ENCODE results near the gene RPS6KL1. TPM values are rescaled to one million over a fixed set of nuclear protein-coding genes. Genes with fewer than 3 reads are reported as not detected.

RPS6KL1 gene
- total RNA-seq, 1 experiment from 2014 or later = 16.4 TPM

DNA sequence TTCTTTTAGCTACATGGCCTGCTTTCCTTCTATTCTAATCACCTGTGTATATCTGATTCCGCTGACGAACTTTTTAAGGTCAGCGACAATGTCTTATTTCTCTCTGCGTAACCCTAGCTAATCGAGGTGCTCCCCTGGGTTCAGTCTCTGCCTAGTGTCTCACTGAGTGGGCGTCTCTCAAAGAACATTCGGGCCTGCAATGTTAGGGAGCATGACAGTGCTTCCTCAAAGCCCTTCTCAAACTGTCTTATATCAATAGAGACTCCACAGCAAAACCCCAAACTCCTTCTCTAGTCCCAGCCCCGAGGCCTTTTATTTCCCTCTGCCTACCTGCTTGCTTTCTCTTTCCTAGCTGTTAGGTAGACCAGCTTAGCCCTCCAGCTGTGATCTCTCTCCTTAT is 13.7 kb upstream of the RPS6KL1 start:
- no peak overlapping the region for H3K4me3 Mint-ChIP-seq (ENCODE audit: low read depth, unreplicated experiment)
- peaks cover 11% of the 10 kb centered on the region for H3K4me1 Mint-ChIP-seq (ENCODE audit: low read depth, unreplicated experiment)
- no peak for DNase-seq
- H3K36me3 Mint-ChIP-seq (ENCODE audit: insufficient read depth, unreplicated experiment) = no peaks in the 10 kb centered on the region
- no peak overlapping the region for H3K27ac Mint-ChIP-seq (ENCODE audit: unreplicated experiment)
- H3K9me3 Mint-ChIP-seq (ENCODE audit: low read depth, unreplicated experiment) = no peaks in the 10 kb centered on the region
- CTCF ChIA-PET = no interaction called here
- TF ChIP-seq, protein P1, sequence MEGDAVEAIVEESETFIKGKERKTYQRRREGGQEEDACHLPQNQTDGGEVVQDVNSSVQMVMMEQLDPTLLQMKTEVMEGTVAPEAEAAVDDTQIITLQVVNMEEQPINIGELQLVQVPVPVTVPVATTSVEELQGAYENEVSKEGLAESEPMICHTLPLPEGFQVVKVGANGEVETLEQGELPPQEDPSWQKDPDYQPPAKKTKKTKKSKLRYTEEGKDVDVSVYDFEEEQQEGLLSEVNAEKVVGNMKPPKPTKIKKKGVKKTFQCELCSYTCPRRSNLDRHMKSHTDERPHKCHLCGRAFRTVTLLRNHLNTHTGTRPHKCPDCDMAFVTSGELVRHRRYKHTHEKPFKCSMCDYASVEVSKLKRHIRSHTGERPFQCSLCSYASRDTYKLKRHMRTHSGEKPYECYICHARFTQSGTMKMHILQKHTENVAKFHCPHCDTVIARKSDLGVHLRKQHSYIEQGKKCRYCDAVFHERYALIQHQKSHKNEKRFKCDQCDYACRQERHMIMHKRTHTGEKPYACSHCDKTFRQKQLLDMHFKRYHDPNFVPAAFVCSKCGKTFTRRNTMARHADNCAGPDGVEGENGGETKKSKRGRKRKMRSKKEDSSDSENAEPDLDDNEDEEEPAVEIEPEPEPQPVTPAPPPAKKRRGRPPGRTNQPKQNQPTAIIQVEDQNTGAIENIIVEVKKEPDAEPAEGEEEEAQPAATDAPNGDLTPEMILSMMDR (IDR thresholded peaks at IDR 0.05; ENCODE audit: unreplicated experiment) = no peak
- intact Hi-C loops (cut with micrococcal nuclease; ENCODE audit: unreplicated experiment) = no loop called here
- H3K27me3 Mint-ChIP-seq (ENCODE audit: unreplicated experiment) = peaks cover 13% of the 10 kb centered on the region
- no TSS peak for BruUV-seq (replicated peaks)

DNA sequence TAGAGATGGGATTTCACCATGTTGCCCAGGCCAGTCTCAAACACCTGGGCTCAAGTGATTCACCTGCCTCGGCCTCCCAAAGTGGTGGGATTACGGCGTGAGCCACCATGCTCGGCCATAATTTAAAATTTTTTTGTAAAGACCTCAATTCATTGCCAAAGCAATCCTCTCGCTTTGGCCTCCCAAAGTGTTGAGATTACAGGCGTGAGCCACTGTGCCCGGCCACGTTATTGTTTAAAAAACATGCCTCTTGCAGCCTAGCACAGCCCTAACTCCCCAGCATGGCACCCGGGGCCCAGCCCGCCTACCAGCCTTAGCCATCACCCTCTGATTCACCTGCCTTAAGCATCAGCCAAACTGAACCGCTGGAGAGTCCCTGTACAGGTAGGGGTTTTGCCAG is 13.1 kb upstream of the RPS6KL1 start:
- no peak for DNase-seq
- Mint-ChIP-seq H3K4me1 (ENCODE audit: low read depth, unreplicated experiment) (peaks cover 11% of the 10 kb centered on the region), H3K36me3 (ENCODE audit: insufficient read depth, unreplicated experiment) (no peaks in the 10 kb centered on the region), H3K9me3 (ENCODE audit: low read depth, unreplicated experiment) (no peaks in the 10 kb centered on the region), H3K4me3 (ENCODE audit: low read depth, unreplicated experiment) (no peak overlapping the region), H3K27ac (ENCODE audit: unreplicated experiment) (no peak overlapping the region), H3K27me3 (ENCODE audit: unreplicated experiment) (peaks cover 13% of the 10 kb centered on the region)
- BruUV-seq (replicated peaks) = no TSS peak
- CTCF ChIA-PET = no interaction called here
- intact Hi-C loops (cut with micrococcal nuclease; ENCODE audit: unreplicated experiment) = no loop called here
- TF ChIP-seq, protein P1 (IDR thresholded peaks at IDR 0.05; ENCODE audit: unreplicated experiment) = no peak

DNA sequence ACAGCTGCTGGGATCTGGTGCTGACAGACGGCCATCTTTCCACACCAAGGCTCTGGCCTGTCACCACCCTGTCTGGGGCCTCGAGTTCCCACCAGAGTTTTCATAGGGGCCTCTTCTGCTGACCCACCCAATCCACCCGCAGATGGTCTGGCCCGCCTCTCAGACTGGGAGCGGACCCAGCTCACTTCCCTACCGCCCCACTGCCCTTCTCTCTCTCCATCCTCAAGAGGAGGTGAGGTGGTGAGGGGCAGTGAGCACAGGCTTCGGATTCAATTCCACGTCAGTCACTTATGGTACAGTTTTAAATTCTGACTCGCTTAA is 12.3 kb upstream of the RPS6KL1 start:
- H3K27me3 Mint-ChIP-seq (ENCODE audit: unreplicated experiment) = peaks cover 13% of the 10 kb centered on the region
- no peak for DNase-seq
- H3K36me3 Mint-ChIP-seq (ENCODE audit: insufficient read depth, unreplicated experiment) = no peaks in the 10 kb centered on the region
- no peak overlapping the region for H3K27ac Mint-ChIP-seq (ENCODE audit: unreplicated experiment)
- H3K9me3 Mint-ChIP-seq (ENCODE audit: low read depth, unreplicated experiment) = no peaks in the 10 kb centered on the region
- no TSS peak for BruUV-seq (replicated peaks)
- TF ChIP-seq, protein P1 (IDR thresholded peaks at IDR 0.05; ENCODE audit: unreplicated experiment) = no peak
- no peak overlapping the region for H3K4me3 Mint-ChIP-seq (ENCODE audit: low read depth, unreplicated experiment)
- peaks cover 8% of the 10 kb centered on the region for H3K4me1 Mint-ChIP-seq (ENCODE audit: low read depth, unreplicated experiment)
- CTCF ChIA-PET = no interaction called here
- intact Hi-C loops (cut with micrococcal nuclease; ENCODE audit: unreplicated experiment) = no loop called here

DNA sequence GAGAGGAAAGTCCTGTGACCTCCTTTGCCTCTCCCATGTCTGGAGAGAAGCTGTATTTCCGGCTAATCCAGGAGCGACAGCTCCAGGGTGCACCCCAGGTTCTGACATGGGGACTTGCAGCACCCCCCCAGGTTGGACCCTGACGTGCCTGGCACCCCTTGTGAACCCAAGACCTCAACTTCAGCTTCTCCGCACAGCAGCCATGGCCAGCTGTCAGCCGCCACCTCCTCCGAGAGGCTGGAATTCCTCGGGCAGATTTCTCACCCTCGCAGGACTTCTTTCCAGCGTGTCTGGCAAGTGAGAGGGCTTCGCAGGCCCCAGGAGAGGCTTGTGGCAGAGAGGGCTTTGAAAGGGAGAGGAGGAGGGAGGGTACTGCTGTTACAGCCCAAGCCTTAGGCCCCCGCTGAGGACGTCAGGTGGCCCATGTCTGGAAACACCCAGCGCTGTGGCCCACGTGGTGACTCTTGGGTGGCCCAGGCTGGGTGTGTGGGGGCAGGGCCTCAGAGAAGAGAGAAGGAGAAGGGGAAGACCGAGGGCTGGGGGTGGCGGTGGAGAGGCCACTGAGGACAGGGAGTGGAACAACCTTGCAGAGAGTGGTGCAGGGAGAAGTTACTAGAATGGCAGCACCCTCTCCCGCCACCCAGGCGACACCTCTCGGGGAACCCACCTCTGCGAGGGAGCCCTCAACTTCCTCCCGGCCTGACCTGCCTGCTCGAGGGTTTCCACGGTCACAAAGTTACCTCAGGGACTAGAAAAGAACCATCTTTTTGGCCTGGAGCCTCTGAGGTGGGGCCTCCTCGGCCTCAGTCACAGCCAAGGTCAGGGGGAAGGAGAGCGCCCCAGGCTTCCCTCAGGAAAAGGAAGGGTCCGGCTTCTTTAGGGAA is 11.7 kb upstream of the RPS6KL1 start:
- no peak for DNase-seq
- no peaks in the 10 kb centered on the region for H3K36me3 Mint-ChIP-seq (ENCODE audit: insufficient read depth, unreplicated experiment)
- intact Hi-C loops (cut with micrococcal nuclease; ENCODE audit: unreplicated experiment) = no loop called here
- CTCF ChIA-PET = no interaction called here
- peaks cover 2% of the 10 kb centered on the region for H3K4me1 Mint-ChIP-seq (ENCODE audit: low read depth, unreplicated experiment)
- H3K4me3 Mint-ChIP-seq (ENCODE audit: low read depth, unreplicated experiment) = no peak overlapping the region
- H3K27me3 Mint-ChIP-seq (ENCODE audit: unreplicated experiment) = peaks cover 13% of the 10 kb centered on the region
- no peak overlapping the region for H3K27ac Mint-ChIP-seq (ENCODE audit: unreplicated experiment)
- H3K9me3 Mint-ChIP-seq (ENCODE audit: low read depth, unreplicated experiment) = no peaks in the 10 kb centered on the region
- BruUV-seq (replicated peaks) = no TSS peak
- TF ChIP-seq, protein P1 (IDR thresholded peaks at IDR 0.05; ENCODE audit: unreplicated experiment) = no peak

Data from Calu3 (cell line).